ENCODE data around the gene USP47.

Gene USP47

DNA sequence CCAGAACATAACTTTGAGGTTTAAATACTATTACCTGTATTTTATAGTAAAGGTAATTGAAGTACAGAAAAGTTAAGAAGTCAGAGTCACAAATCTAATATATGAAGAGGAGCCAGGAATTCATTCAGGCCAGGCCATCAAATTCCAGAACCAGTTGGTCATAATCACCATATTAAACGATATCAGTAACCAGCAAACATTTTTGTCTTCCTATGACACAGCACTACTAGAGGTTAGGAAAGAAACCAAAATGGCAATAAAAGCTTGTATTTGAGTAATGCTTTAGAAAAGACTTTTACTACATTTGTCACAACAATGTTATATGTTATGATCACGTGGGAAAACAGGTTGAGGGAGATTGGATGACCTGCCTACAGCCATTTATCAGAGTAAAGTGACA, 104.4 kb downstream of the USP47 start:
- DNase-seq: peak; percentile 64

GRCh38 chr11:11946878-11947277, 105.1 kb downstream of the USP47 start:
- no peak for DNase-seq

DNA sequence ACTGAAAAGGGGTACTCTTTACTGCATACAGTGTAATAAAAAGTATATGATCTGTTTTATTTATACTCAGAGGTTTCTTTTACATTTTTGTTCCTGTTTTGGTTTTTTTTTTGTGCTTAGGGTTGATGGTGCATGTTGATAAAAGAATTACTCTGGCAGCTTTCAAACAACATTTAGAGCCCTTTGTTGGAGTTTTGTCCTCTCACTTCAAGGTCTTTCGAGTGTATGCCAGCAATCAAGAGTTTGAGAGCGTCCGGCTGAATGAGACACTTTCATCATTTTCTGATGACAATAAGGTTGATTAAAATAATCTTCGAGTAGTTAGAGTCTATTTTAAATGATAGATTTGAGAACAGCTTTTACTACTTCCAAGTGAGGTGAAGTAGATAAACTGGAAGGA, 106.1 kb downstream of the USP47 start:
- DNase-seq: no peak

GRCh38 chr11:11948242-11948947, 106.6 kb downstream of the USP47 start:
- DNase-seq: no peak

- no peak for DNase-seq
These were observed 107.7 kb downstream of the USP47 start for GRCh38 chr11:11949482-11949881.

GRCh38 chr11:11952036-11952435, 110.3 kb downstream of the USP47 start:
- DNase-seq: no peak

DNA sequence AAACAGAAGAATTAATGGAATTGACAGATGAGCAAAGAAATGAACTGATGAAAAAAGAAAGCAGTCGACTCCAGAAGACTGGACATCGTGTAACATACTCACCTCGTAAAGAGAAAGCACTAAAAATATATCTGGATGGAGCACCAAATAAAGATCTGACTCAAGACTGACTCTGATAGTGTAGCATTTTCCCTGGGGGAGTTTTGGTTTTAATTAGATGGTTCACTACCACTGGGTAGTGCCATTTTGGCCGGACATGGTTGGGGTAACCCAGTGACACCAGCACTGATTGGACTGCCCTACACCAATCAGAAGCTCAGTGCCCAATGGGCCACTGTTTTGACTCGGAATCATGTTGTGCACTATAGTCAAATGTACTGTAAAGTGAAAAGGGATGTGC, 114.2 kb downstream of the USP47 start:
- no peak for DNase-seq

DNA sequence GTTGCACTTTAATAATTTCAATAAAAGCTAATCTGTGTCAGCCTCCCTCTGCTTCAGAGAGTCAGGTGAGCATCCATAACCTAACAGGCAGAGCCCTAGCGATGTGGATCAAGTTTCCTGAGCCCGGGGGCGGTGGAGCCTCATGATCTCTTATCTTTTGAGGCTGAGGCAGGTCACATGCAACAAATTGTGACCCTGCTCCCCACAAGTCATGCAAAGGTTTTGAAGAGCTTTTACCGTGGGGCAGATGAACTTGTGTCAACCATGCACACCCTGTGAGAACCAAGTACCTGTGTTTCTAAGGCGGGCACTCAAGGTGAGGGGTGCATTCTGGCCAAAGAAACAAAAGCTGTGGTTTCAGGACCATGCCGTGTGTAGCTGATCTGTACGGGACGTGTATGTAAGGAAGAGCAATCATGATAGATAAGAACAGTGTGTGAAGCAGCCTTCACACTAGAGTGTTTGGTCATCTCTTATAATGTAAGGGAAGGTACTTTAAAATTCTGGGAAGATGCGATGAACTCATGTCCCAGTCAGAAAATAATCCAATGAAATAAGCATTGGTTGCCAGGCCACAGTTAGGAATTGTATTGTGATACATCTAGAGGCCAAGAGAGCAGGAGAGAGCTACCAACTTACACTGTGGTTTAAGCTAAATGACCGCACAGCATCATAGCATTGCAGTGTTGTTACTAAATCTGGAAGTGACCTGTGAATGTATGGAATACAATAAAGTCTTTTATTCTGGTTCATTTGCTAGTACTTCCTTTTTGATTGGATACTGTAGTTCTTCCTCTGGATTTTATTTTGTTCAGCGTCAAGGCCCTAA, 116.8 kb downstream of the USP47 start:
- DNase-seq: no peak

DNA sequence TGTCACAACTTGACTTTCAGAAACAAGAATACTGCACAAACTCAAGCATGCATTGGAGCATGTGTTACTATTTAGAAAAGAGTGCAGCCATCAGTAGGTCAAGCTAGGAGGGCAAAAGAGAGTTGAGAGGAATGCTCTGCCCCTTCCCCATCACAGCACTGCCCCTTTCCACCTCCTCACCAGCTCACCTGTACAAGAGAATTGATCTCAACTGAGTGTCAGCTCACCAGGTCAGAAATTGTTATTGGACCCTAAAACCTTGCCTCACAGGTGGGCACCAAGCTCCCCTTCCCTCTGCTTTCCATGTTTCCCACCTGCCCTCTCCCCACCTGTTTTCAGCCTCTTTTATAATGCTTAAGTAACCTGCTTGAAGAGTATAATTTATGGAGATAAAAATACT, 117.8 kb downstream of the USP47 start:
- DNase-seq: no peak

DNA sequence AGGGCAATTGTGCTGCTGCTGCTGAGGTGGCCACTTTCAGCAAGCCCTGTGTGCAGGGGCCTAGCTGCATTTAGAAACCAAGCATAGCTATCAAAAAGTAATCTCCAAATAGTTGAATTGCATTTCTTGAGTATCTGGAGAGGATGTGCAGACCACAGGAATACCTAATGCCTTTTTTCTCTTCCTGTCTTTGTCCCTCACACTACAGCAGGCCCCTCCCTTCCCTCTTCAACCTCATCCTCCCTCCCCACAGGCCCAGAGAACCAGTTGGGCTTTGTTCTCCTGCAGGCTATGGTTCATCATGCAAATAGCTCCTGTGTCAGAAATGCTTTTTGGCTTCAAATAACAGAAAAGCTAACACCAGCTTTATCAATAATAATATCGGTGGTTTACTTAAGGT, 118.9 kb downstream of the USP47 start:
- peak; percentile 55 for DNase-seq

DNA sequence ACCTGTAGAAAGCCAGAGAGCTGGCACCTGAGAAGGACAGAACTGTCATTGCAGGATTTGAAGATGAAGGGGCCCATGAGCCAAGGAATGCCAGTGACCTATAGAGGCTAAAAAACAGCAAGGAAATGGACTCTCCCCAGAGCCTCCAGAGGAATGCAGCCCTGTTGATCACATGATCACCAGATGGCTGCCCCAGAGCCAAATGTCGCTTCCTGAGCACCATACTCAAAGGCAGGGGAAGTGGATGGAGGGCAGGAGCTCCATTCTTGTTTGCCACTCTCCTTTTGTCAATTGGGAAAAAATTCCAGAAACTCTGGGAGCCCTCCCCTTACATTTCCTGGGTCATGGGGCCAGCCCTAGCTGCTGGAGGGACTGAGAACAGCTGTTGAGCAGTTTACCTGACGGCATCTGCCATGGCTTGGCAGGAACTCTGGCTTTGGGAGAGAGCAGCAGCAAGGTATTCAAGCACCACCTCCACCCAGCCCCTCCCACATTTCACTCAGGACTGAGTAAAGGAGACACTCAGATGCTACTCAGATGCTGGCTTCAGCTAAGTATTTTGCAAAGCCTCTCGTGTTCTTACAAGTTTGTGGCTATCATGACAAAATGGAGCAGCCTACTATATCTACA, 119.7 kb downstream of the USP47 start:
- DNase-seq: no peak

DNA sequence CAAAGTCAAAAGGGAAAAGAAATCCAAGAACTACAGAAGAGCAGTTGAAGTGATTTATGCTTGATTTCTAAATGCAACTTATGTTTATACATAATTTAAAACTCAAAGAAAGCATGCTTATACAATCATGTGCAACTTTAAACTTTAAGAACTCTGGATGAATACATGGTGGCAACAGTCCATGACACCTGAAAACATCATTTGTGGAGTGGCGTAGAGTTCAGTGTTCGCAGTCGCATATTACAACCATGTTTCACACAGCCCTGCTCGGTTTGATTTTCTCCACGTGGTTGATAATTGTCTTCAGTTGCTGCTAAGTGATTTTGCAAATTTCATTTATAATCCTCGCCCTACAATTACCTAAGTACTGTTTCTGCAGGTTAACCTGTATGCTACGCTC, 121.3 kb downstream of the USP47 start:
- no peak for DNase-seq

DNA sequence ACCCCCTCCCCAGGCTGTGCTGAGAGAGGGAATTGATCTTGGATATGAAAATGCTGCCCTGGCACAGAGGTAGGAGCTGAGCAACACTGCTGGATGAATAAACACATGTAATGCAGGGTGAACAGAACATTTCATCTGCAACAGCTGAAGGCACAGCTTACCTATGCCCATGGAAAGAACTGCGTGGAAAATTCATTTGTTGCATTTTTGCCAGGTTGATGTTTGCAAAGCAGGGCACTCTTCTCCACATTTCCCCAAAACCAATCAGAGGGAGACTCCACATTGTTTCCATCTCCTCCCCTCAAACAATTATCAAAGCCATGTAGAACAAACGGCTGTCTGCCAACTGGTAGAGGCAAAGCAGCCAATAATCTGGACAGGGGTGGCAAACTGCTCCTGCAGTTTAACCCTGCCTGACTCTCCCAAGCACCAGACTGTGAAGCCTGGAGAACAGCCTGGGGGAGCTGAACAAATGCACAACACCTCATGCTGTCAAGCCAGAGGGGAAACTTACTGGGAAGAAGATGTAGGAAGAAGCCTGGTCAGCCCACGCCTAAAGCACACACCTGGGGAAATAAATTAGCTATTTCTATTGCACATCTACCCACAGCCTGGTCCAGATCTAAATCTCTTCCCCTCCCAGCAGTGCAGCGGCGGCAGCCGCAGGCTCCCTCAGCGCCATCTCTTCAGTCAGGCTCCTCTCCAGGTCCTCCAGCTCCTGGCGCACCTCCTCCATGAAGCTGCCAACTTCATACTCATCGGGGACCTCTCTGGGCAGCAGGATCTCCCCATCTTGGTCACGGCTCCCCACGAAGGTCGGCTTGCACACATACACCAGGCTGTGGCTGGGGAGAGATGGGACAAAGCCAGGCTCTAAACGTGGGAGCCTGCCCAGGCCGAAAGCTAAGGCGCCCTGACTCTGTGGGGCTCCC, 122.3 kb downstream of the USP47 start:
- DNase-seq: no peak

DNA sequence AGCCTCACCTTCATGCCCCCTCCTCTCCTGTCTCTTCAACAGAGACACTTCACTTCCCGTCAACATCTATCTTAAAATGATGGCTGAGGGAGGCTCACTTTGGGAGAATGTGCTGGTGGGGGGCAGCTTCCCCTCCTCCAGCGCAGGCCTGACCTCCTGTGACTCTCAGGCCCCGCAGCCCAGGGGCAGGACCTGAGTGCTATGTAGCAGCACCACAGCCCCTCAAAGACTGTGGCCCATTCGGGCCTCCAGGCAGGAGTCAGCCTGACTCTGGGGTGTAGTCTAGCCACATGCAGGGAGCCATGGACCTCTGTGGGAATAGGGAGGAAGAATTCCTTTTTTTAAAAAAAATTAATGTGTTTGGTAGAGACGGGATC, 123.0 kb downstream of the USP47 start:
- DNase-seq: no peak

DNA sequence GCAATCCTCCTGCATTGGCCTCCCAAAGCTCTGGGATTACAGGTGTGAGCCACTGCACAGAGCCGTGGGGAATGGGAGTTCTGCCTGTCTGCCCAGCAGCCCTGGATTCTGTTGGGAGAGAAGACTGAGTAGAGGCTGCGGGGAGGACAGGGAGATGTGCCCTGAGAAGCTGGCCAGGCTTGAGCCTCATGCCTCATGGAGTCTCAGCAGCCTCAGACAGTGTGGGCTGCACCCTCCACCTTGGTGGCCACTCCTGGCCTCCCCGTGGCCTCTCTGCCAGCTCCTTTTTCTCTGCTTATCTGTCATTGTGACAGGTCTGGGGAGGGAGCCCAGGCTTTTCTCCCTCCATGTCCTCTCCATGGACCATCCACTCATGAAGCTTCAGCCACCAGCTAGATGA, 123.4 kb downstream of the USP47 start:
- DNase-seq: no peak

DNA sequence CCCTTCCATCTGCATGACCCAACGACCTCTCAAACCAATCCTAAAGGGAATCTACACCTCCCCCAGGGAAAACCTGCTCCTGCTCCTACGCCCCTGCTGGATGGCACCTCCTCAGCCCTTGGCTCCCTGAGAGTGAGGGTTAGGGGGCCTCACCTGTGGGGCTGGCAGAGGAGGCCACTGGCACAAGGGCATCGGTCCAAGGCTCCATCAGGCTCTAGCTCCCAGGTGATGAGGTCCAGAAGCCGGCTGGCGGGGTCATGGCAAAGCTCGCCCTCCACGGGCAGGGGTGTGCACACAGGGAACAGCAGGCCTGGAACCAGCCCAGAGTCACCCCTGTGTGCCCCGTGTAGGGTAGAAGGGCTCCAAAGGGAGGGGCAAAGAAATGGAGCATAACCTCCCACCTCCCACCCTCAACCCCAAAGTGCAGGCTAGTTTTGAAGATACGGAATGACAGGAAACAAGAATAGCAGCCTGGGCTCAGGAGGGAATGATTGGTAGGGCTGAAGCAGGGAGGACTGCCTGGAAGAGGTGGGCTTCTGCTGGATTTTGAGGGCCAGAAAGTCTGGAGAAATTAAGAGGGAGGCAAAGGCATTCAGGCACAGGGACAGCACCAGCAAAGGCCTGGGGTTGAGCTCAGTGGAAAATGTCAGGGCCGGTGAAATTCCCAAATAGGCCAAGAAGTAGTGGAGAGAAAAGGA, 124.0 kb downstream of the USP47 start:
- no peak for DNase-seq

GRCh38 chr11:11966354-11966741, 124.6 kb downstream of the USP47 start:
- no peak for DNase-seq

DNA sequence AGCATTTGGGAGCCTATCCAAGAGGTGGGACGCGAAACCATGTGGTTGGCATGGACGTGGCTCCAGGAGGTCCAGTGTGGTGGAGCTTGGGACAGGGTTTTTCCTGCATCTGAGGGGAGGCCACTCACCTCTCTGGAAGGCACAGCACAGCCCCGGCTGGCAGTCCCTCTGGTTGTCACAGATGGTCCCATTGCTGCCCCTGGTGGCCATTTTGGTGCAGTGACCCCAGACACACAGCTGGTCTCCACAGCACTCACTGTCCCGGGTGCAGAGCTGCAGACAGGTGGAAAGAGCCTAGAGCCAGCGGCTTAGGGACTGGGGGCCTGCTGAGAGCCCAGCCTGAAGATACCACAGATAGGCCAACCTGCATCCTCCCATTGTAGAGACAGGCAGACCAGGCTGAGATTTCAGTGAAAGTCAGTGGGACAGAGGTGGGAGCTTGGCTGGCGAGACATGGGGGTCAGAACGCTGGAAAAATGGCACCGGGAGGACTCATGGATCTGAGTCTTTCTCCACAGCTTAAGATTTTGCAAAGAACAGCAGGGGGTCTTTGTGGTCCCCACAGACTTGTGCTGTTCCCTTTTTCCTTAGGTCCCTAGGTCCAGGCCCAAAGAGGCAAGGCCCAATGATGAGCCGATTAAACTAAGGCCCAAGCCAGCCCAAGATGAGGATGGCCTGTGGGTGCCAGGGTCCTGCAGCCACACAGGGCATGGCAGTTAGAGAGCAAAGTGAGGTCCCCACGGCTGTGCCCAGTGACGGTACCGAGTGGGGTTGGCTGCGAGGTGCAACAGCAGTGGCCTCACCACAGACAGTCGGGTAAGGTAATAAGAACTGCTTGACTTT, 125.3 kb downstream of the USP47 start:
- peak; percentile 42 for DNase-seq

- DNase-seq: no peak
These were observed 126.1 kb downstream of the USP47 start for GRCh38 chr11:11967669-11968510.

GRCh38 chr11:11968511-11969280, 126.9 kb downstream of the USP47 start:
- DNase-seq: peak; percentile 94
